Hepatocyte (in vitro differentiated cells): ENCODE measurements around the gene MDFI.

ENCODE experiments used
- EZH2 ChIP-seq: fragments of 200-600 bp; sonication (generic); IDR thresholded peaks from 2 replicates; pipeline ENCODE4 v1.6.1; 2016; ENCODE audit warnings: antibody characterized with exemption, mild to moderate bottlenecking, borderline replicate concordance
- TF ChIP-seq, protein P1 (sequence below): fragments of 200-600 bp; sonication (generic); IDR thresholded peaks from 2 replicates; pipeline ENCODE4 v1.5.1; 2016; ENCODE audit warnings: antibody characterized with exemption, mild to moderate bottlenecking; ENCODE audit not compliant: poor library complexity

DNA sequence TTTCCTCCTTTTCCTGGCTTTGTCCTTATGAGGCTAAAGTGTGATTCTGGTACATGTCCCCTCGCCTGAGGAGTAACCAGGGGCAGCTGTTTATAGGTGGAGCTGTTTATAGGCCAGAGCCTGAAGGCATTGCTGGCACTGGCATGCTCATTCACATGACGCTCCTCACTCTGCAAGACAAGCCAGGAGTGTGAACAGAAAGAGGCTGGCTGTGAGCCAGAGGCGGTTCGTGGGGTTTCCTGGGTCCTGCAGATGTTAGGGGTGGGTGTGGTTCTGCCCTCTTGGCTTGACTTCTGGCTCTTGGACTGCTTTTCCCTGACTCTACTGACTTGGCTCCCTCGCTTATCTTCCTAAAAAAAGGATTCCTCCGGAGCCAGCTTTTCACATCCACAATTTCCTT is 12.8 kb upstream of the MDFI start:
- TF ChIP-seq, protein P1, sequence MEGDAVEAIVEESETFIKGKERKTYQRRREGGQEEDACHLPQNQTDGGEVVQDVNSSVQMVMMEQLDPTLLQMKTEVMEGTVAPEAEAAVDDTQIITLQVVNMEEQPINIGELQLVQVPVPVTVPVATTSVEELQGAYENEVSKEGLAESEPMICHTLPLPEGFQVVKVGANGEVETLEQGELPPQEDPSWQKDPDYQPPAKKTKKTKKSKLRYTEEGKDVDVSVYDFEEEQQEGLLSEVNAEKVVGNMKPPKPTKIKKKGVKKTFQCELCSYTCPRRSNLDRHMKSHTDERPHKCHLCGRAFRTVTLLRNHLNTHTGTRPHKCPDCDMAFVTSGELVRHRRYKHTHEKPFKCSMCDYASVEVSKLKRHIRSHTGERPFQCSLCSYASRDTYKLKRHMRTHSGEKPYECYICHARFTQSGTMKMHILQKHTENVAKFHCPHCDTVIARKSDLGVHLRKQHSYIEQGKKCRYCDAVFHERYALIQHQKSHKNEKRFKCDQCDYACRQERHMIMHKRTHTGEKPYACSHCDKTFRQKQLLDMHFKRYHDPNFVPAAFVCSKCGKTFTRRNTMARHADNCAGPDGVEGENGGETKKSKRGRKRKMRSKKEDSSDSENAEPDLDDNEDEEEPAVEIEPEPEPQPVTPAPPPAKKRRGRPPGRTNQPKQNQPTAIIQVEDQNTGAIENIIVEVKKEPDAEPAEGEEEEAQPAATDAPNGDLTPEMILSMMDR: no peak
- no peak for TF ChIP-seq EZH2
